ENCODE results near the gene NSMCE1. TPM values are rescaled to one million over a fixed set of nuclear protein-coding genes. Genes with fewer than 3 reads are reported as not detected.

The NSMCE1 gene
- total and polyA plus RNA-seq, 2 donors (not counting 1 experiment from before 2014, with no cell fraction given) = 48.8 to 142 TPM

- H4K20me1 ChIP-seq (ENCODE audit: control insufficient read depth, extremely low read depth, insufficient read depth, low read length) = no peaks in the 10 kb centered on the region
- peaks cover 44% of the 10 kb centered on the region for H3K79me2 ChIP-seq (ENCODE audit: control insufficient read depth, insufficient read depth, low read length)
- no peak overlapping the region for H2AFZ ChIP-seq (ENCODE audit: low read length)
- TF ChIP-seq CTCF (conservative IDR thresholded peaks at IDR 0.05 in 1 of 2, IDR thresholded peaks at IDR 0.05 in 1 of 2; ENCODE audit: low read depth in 1 of 2, low read length in 2 of 2) = no peak
- TF ChIP-seq EZH2 (IDR thresholded peaks at IDR 0.05; ENCODE audit: low read length, missing control alignments) = no peak
- H3K36me3 ChIP-seq (ENCODE audit: control insufficient read depth, insufficient read depth, low read length) = no peaks in the 10 kb centered on the region
- H3K4me1 ChIP-seq (ENCODE audit: control insufficient read depth, extremely low read depth, insufficient read depth, low read length) = peaks cover 10% of the 10 kb centered on the region
- H3K4me2 ChIP-seq (ENCODE audit: extremely low read depth, insufficient read depth, low read length) = no peak overlapping the region
- no peak for DNase-seq (ENCODE audit: low read depth in 2 of 2)
- no peaks in the 10 kb centered on the region for H3K27me3 ChIP-seq (ENCODE audit: control insufficient read depth, insufficient read depth, low read length)
- H3K9ac ChIP-seq (ENCODE audit: insufficient read depth, low read length) = no peak overlapping the region
- no peak overlapping the region for H3K27ac ChIP-seq (ENCODE audit: insufficient read depth, low read length)
- H3K9me3 ChIP-seq (ENCODE audit: control insufficient read depth, insufficient read depth, low read depth, low read length) = no peaks in the 10 kb centered on the region
- H3K4me3 ChIP-seq (replicated peaks in 1 of 4; ENCODE audit: control extremely low read depth in 1 of 4, insufficient read depth in 1 of 4, low read depth in 3 of 4, low read length in 4 of 4) = peak overlapping the region in 1 of 4 experiments; percentile 84
Measured at GRCh38 chr16:27316038-27316680, 47.6 kb upstream of the NSMCE1 start.

GRCh38 chr16:27315333-27316037, 46.9 kb upstream of the NSMCE1 start:
- no peak for TF ChIP-seq EZH2 (IDR thresholded peaks at IDR 0.05; ENCODE audit: low read length, missing control alignments)
- no peak for TF ChIP-seq CTCF (conservative IDR thresholded peaks at IDR 0.05 in 1 of 2, IDR thresholded peaks at IDR 0.05 in 1 of 2; ENCODE audit: low read depth in 1 of 2, low read length in 2 of 2)
- H4K20me1 ChIP-seq (ENCODE audit: control insufficient read depth, extremely low read depth, insufficient read depth, low read length) = no peaks in the 10 kb centered on the region
- no peaks in the 10 kb centered on the region for H3K36me3 ChIP-seq (ENCODE audit: control insufficient read depth, insufficient read depth, low read length)
- no peak overlapping the region for H2AFZ ChIP-seq (ENCODE audit: low read length)
- H3K4me1 ChIP-seq (ENCODE audit: control insufficient read depth, extremely low read depth, insufficient read depth, low read length) = peaks cover 10% of the 10 kb centered on the region
- peak overlapping the region; percentile 84 for H3K4me2 ChIP-seq (ENCODE audit: extremely low read depth, insufficient read depth, low read length)
- H3K9ac ChIP-seq (ENCODE audit: insufficient read depth, low read length) = peak overlapping the region; percentile 49
- H3K4me3 ChIP-seq (replicated peaks in 1 of 4; ENCODE audit: control extremely low read depth in 1 of 4, insufficient read depth in 1 of 4, low read depth in 3 of 4, low read length in 4 of 4) = peak overlapping the region in 3 of 4 experiments; percentile 12 to 84 (median 14)
- peak; percentile 36 to 63 for DNase-seq (ENCODE audit: low read depth in 2 of 2)
- no peaks in the 10 kb centered on the region for H3K9me3 ChIP-seq (ENCODE audit: control insufficient read depth, insufficient read depth, low read depth, low read length)
- H3K79me2 ChIP-seq (ENCODE audit: control insufficient read depth, insufficient read depth, low read length) = peaks cover 41% of the 10 kb centered on the region
- H3K27me3 ChIP-seq (ENCODE audit: control insufficient read depth, insufficient read depth, low read length) = no peaks in the 10 kb centered on the region
- H3K27ac ChIP-seq (ENCODE audit: insufficient read depth, low read length) = peak overlapping the region; percentile 93

GRCh38 chr16:27314986-27315332, 46.4 kb upstream of the NSMCE1 start:
- Histone ChIP-seq H3K27ac (ENCODE audit: insufficient read depth, low read length) (peak overlapping the region; percentile 93), H3K79me2 (ENCODE audit: control insufficient read depth, insufficient read depth, low read length) (peaks cover 38% of the 10 kb centered on the region), H3K4me1 (ENCODE audit: control insufficient read depth, extremely low read depth, insufficient read depth, low read length) (peaks cover 10% of the 10 kb centered on the region), H4K20me1 (ENCODE audit: control insufficient read depth, extremely low read depth, insufficient read depth, low read length) (no peaks in the 10 kb centered on the region), H3K4me2 (ENCODE audit: extremely low read depth, insufficient read depth, low read length) (peak overlapping the region; percentile 84), H3K9me3 (ENCODE audit: control insufficient read depth, insufficient read depth, low read depth, low read length) (no peaks in the 10 kb centered on the region), H3K27me3 (ENCODE audit: control insufficient read depth, insufficient read depth, low read length) (no peaks in the 10 kb centered on the region), H3K4me3 (replicated peaks in 1 of 4; ENCODE audit: control extremely low read depth in 1 of 4, insufficient read depth in 1 of 4, low read depth in 3 of 4, low read length in 4 of 4) (peak overlapping the region; percentile 14 to 84 (median 64)), H3K9ac (ENCODE audit: insufficient read depth, low read length) (peak overlapping the region; percentile 49), H2AFZ (ENCODE audit: low read length) (no peak overlapping the region), H3K36me3 (ENCODE audit: control insufficient read depth, insufficient read depth, low read length) (no peaks in the 10 kb centered on the region)
- DNase-seq (ENCODE audit: low read depth in 2 of 2) = no peak
- TF ChIP-seq EZH2 (IDR thresholded peaks at IDR 0.05; ENCODE audit: low read length, missing control alignments) (no peak), CTCF (conservative IDR thresholded peaks at IDR 0.05 in 1 of 2, IDR thresholded peaks at IDR 0.05 in 1 of 2; ENCODE audit: low read depth in 1 of 2, low read length in 2 of 2) (no peak)

All from fibroblast of lung (primary cell).